ENCODE results near the gene CUZD1. TPM values are rescaled to one million over a fixed set of nuclear protein-coding genes. Genes with fewer than 3 reads are reported as not detected.

The CUZD1 gene
- polyA plus RNA-seq, 1 of the 3 experiments (the other 2 are of a cell fraction): 0.89 TPM

GRCh38 chr10:122795924-122796323 is 49.7 kb downstream of the CUZD1 start:
- Histone ChIP-seq H3K27me3 (ENCODE audit: insufficient read depth) (no peaks in the 10 kb centered on the region; the same call in 1 of the 2 replicates), H3K9me2 (no peaks in the 10 kb centered on the region), H3K9ac (no peak overlapping the region), H3K4me1 (ENCODE audit: control insufficient read depth in 1 of 2, insufficient read depth in 2 of 2, low read depth in 1 of 2, low read length in 1 of 2) (no peaks in the 10 kb centered on the region), H3K4me2 (no peak overlapping the region), H4K20me1 (ENCODE audit: insufficient read depth) (no peaks in the 10 kb centered on the region), H2AFZ (ENCODE audit: low read depth) (no peak overlapping the region), H3K79me2 (ENCODE audit: insufficient read depth) (no peaks in the 10 kb centered on the region), H3K36me3 (replicated peaks in 1 of 2; ENCODE audit: control insufficient read depth in 1 of 2, insufficient read depth in 2 of 2, low read length in 1 of 2) (no peaks in the 10 kb centered on the region), H3K9me3 (no peaks in the 10 kb centered on the region), H3K4me3 (ENCODE audit: low read depth in 2 of 2, low read length in 1 of 2) (no peak overlapping the region), H3F3A (replicated peaks; ENCODE audit: insufficient read depth) (no peaks in the 10 kb centered on the region), H3K27ac (ENCODE audit: low read depth in 2 of 2, low read length in 1 of 2) (no peak overlapping the region)
- no peak for DNase-seq
- no peak for TF ChIP-seq GABPA (IDR thresholded peaks at IDR 0.05; ENCODE audit: low read depth)
- no peak for TF ChIP-seq SMC3 (IDR thresholded peaks at IDR 0.05; ENCODE audit: low read depth, low read length)
- TF ChIP-seq MXI1 (IDR thresholded peaks at IDR 0.05; ENCODE audit: low read depth, low read length): no peak
- no peak for TF ChIP-seq YY1 (IDR thresholded peaks at IDR 0.05; ENCODE audit: low read depth)
- POLR2A ChIA-PET: no interaction called here
- CTCF ChIA-PET: no interaction called here
- WGBS (ENCODE audit: low lambda C conversion rate): 10% methylated on average over 5 of the region's 5 CpGs

DNA sequence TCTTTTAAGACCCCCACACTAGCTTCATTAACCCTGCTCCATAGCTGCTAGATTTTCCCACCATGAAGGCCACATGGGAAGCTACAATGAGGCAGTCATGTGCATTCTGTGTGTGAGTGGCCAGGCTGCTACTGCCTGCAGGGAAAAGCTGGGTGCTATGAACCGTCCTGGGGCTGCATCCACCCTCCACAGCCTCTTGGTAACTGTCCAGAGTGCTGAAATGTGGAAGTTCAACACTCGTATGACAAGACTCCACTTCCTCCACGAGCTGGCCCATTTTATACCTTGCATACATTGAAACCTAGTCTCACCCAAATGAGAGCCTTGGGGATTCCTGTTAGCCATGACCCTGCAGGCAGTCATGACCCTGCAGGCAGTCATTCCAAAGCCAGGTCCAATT is 59.4 kb downstream of the CUZD1 start:
- TF ChIP-seq, protein P1, sequence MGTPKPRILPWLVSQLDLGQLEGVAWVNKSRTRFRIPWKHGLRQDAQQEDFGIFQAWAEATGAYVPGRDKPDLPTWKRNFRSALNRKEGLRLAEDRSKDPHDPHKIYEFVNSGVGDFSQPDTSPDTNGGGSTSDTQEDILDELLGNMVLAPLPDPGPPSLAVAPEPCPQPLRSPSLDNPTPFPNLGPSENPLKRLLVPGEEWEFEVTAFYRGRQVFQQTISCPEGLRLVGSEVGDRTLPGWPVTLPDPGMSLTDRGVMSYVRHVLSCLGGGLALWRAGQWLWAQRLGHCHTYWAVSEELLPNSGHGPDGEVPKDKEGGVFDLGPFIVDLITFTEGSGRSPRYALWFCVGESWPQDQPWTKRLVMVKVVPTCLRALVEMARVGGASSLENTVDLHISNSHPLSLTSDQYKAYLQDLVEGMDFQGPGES (IDR thresholded peaks at IDR 0.05; ENCODE audit: low read depth, low read length): no peak
- TF ChIP-seq REST (IDR thresholded peaks at IDR 0.05; ENCODE audit: low read depth, low read length): peak; percentile 96
- no peak for DNase-seq
- ChIA-PET CTCF (interaction anchor here (1.4 kb wide), 1 partner anchor 137 kb away, joined by 4 read pairs; no protein-coding TSS in a partner anchor), POLR2A (no interaction called here)
- H4K20me1 ChIP-seq (ENCODE audit: insufficient read depth): no peaks in the 10 kb centered on the region
- H3K27me3 ChIP-seq (ENCODE audit: insufficient read depth): no peaks in the 10 kb centered on the region; the same call in 1 of the 2 replicates
- no peaks in the 10 kb centered on the region for H3K36me3 ChIP-seq (replicated peaks in 1 of 2; ENCODE audit: control insufficient read depth in 1 of 2, insufficient read depth in 2 of 2, low read length in 1 of 2)
- no peak overlapping the region for H3K4me2 ChIP-seq
- no peaks in the 10 kb centered on the region for H3K9me3 ChIP-seq
- no peaks in the 10 kb centered on the region for H3K79me2 ChIP-seq (ENCODE audit: insufficient read depth)
- H3K4me3 ChIP-seq (ENCODE audit: low read depth in 2 of 2, low read length in 1 of 2): no peak overlapping the region
- 16% methylated on average over 3 of the region's 3 CpGs for WGBS (ENCODE audit: low lambda C conversion rate)
- H3K9me2 ChIP-seq: no peaks in the 10 kb centered on the region
- no peak overlapping the region for H3K9ac ChIP-seq
- H3F3A ChIP-seq (replicated peaks; ENCODE audit: insufficient read depth): no peaks in the 10 kb centered on the region
- no peak overlapping the region for H3K27ac ChIP-seq (ENCODE audit: low read depth in 2 of 2, low read length in 1 of 2)
- no peaks in the 10 kb centered on the region for H3K4me1 ChIP-seq (ENCODE audit: control insufficient read depth in 1 of 2, insufficient read depth in 2 of 2, low read depth in 1 of 2, low read length in 1 of 2)
- H2AFZ ChIP-seq (ENCODE audit: low read depth): no peak overlapping the region

DNA sequence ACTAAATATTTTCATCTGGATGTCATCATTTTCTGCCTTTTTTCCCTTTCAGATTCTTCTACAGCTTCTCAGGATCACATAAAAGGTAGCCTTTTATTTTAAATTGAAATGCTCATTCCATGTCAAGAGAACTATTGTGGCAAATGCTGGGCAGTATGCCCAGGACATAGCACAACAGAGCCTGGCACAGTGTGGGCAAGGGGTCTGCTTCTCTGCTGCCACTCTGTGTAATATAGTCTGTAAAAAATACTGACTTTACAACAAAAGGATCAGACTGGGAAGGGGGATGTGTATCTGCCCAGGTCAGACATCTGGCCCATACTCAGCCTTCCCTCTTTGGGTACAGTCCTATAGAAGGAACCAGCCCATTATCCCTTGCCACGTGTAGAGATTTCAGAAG is 62.7 kb downstream of the CUZD1 start:
- no peak overlapping the region for H2AFZ ChIP-seq (ENCODE audit: low read depth)
- no peak overlapping the region for H3K27ac ChIP-seq (ENCODE audit: low read depth in 2 of 2, low read length in 1 of 2)
- no peaks in the 10 kb centered on the region for H4K20me1 ChIP-seq (ENCODE audit: insufficient read depth)
- peaks cover 0 to 5% of the 10 kb centered on the region in 2 experiments; a peak in 1 of 4 replicates for H3K4me1 ChIP-seq (ENCODE audit: control insufficient read depth in 1 of 2, insufficient read depth in 2 of 2, low read depth in 1 of 2, low read length in 1 of 2)
- no peak for DNase-seq
- H3K27me3 ChIP-seq (ENCODE audit: insufficient read depth): no peaks in the 10 kb centered on the region
- ChIA-PET POLR2A (no interaction called here), CTCF (no interaction called here)
- no peak overlapping the region for H3K4me3 ChIP-seq (ENCODE audit: low read depth in 2 of 2, low read length in 1 of 2)
- WGBS (ENCODE audit: low lambda C conversion rate): 20% methylated on average over 1 of the region's 1 CpG
- H3K9me2 ChIP-seq: no peaks in the 10 kb centered on the region
- no peaks in the 10 kb centered on the region for H3K9me3 ChIP-seq
- H3F3A ChIP-seq (replicated peaks; ENCODE audit: insufficient read depth): no peaks in the 10 kb centered on the region
- H3K4me2 ChIP-seq: no peak overlapping the region
- H3K79me2 ChIP-seq (ENCODE audit: insufficient read depth): no peaks in the 10 kb centered on the region
- H3K9ac ChIP-seq: no peak overlapping the region
- no peaks in the 10 kb centered on the region for H3K36me3 ChIP-seq (replicated peaks in 1 of 2; ENCODE audit: control insufficient read depth in 1 of 2, insufficient read depth in 2 of 2, low read length in 1 of 2)
- no peak for TF ChIP-seq GATA2 (CRISPR knock-in tag; IDR thresholded peaks at IDR 0.05)
- no peak for TF ChIP-seq MAX (IDR thresholded peaks at IDR 0.05; ENCODE audit: low read depth)
- no peak for TF ChIP-seq YY1 (IDR thresholded peaks at IDR 0.05; ENCODE audit: low read depth)
- no peak for TF ChIP-seq GABPA (IDR thresholded peaks at IDR 0.05; ENCODE audit: low read depth)
- TF ChIP-seq TCF12 (IDR thresholded peaks at IDR 0.05): no peak
- no peak for TF ChIP-seq POLR2AphosphoS5 (IDR thresholded peaks at IDR 0.05; ENCODE audit: low read depth, low read length)
- no peak for TF ChIP-seq REST (IDR thresholded peaks at IDR 0.05; ENCODE audit: low read depth, low read length)
- no peak for TF ChIP-seq RXRA (IDR thresholded peaks at IDR 0.05; ENCODE audit: borderline replicate concordance, low read depth)
- TF ChIP-seq NFIC (IDR thresholded peaks at IDR 0.05; ENCODE audit: borderline replicate concordance): no peak

Measured in SK-N-SH (cell line).